HepG2 (cell line): ENCODE results near the gene PLIN3. TPM values are rescaled to one million over a fixed set of nuclear protein-coding genes. Genes with fewer than 3 reads are reported as not detected.

Experiments used
- HDAC2 ChIP-seq: sonication (generic); formaldehyde crosslinking; IDR thresholded peaks from 2 replicates; pipeline ENCODE4 v1.4.0; 2020; ENCODE audit warnings: missing genetic modification reagents
- HOXD1 ChIP-seq: sonication (generic); formaldehyde crosslinking; IDR thresholded peaks from 2 replicates; pipeline ENCODE4 v1.5.0; 2020; ENCODE audit warnings: missing genetic modification reagents
- KIAA2018 ChIP-seq: sonication (generic); formaldehyde crosslinking; IDR thresholded peaks from 2 replicates; pipeline ENCODE4 v1.5.0; 2020; ENCODE audit warnings: mild to moderate bottlenecking, missing genetic modification reagents, borderline replicate concordance
- KLF16 ChIP-seq, 2 experiments: sonication (generic) in 1 of 2; formaldehyde crosslinking in 1 of 2; IDR thresholded peaks; 2 replicates each; pipeline versions ENCODE4 v1.6.1 to v1.8.0; 2016 to 2023; ENCODE audit warnings: missing genetic modification reagents in 2 of 2, missing compliant biosample characterization in 1 of 2
- MEF2D ChIP-seq: sonication (generic); formaldehyde crosslinking; IDR thresholded peaks from 2 replicates; pipeline ENCODE4 v1.5.1; 2020; ENCODE audit warnings: mild to moderate bottlenecking, missing genetic modification reagents
- NFYC ChIP-seq: IDR thresholded peaks from 2 replicates; pipeline ENCODE4 v1.6.1; 2016; ENCODE audit warnings: missing genetic modification reagents, missing compliant biosample characterization
- PHF21A ChIP-seq: sonication (generic); formaldehyde crosslinking; IDR thresholded peaks from 2 replicates; pipeline ENCODE4 v1.5.0; 2020; ENCODE audit warnings: mild to moderate bottlenecking, missing genetic modification reagents
- PRPF4 ChIP-seq: fragments of 200-400 bp; formaldehyde crosslinking; IDR thresholded peaks from 2 replicates; pipeline ENCODE4 v1.6.1; 2016; ENCODE audit warnings: low read length, low read depth; ENCODE audit not compliant: poor library complexity, severe bottlenecking
- TBX3 ChIP-seq: fragments of 450-650 bp; IDR thresholded peaks from 2 replicates; pipeline ENCODE4 v1.6.1; 2017; ENCODE audit warnings: antibody characterized with exemption, mild to moderate bottlenecking, inconsistent platforms, borderline replicate concordance
- YY1 ChIP-seq: IDR thresholded peaks from 2 replicates; pipeline ENCODE4 v1.6.1; 2011; ENCODE audit warnings: low read length, low read depth, moderate library complexity, mild to moderate bottlenecking; ENCODE audit not compliant: insufficient read depth, insufficient replicate concordance
- ZNF597 ChIP-seq: sonication (generic); formaldehyde crosslinking; IDR thresholded peaks from 2 replicates; pipeline ENCODE4 v1.5.0; 2020; ENCODE audit warnings: missing genetic modification reagents
- ZNF788 ChIP-seq: sonication (generic); formaldehyde crosslinking; IDR thresholded peaks from 2 replicates; pipeline ENCODE4 v1.5.0; 2020; ENCODE audit warnings: mild to moderate bottlenecking, missing genetic modification reagents, borderline replicate concordance
- polyA plus RNA-seq, 8 experiments: library from polyadenylated mRNA; depleted of rRNA in 3 of 8; stranded (reverse) in 7 of 8; unstranded in 1 of 8; fragments of >200 nt; fragmentation: Illumina TruSeq in 4 of 8; extraction: Trizol in 4 of 8; gene quantifications; 2 replicates each; pipeline versions ENCODE4 v1.2.1 to v1.2.3, GENCODE V29; 2011 to 2016; ENCODE audit warnings: low read depth in 4 of 8, missing spikeins in 1 of 8, mixed read lengths in 1 of 8; ENCODE audit not compliant: insufficient read depth in 1 of 8
- total RNA-seq, 5 experiments: library from RNA; depleted of rRNA; stranded (reverse); fragments of >200 nt; fragmentation: Illumina TruSeq; extraction: Trizol; gene quantifications; 2 replicates each; pipeline ENCODE4 v1.2.3, GENCODE V29; 2016; ENCODE audit warnings: low read depth in 1 of 5
- TF ChIP-seq, protein P1 (sequence below): sonication (generic); formaldehyde crosslinking; IDR thresholded peaks from 2 replicates; pipeline ENCODE4 v1.5.0; 2020; ENCODE audit warnings: missing genetic modification reagents
- TF ChIP-seq, protein P2 (sequence below): sonication (generic); formaldehyde crosslinking; IDR thresholded peaks from 2 replicates; pipeline ENCODE4 v1.8.0; 2022; ENCODE audit warnings: mild to moderate bottlenecking, missing genetic modification reagents; ENCODE audit not compliant: insufficient replicate concordance
- TF ChIP-seq, protein P3 (sequence below), 2 experiments: fragments of 450-650 bp in 1 of 2; sonication (generic) in 1 of 2; formaldehyde crosslinking; IDR thresholded peaks; 2 replicates each; pipeline versions ENCODE4 v1.5.0 to v1.8.0; 2020 to 2022; ENCODE audit warnings: mild to moderate bottlenecking in 1 of 2, missing genetic modification reagents in 1 of 2

The PLIN3 gene
- total and polyA plus RNA-seq, 2 of the 13 experiments (the other 11 are each of a cell fraction or from before 2014, with no cell fraction given), result 49.3 to 57.9 TPM

- TF ChIP-seq, protein P1, sequence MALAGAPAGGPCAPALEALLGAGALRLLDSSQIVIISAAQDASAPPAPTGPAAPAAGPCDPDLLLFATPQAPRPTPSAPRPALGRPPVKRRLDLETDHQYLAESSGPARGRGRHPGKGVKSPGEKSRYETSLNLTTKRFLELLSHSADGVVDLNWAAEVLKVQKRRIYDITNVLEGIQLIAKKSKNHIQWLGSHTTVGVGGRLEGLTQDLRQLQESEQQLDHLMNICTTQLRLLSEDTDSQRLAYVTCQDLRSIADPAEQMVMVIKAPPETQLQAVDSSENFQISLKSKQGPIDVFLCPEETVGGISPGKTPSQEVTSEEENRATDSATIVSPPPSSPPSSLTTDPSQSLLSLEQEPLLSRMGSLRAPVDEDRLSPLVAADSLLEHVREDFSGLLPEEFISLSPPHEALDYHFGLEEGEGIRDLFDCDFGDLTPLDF (CRISPR knock-in tag), result no peak
- TF ChIP-seq PRPF4 (peak; percentile 63), YY1 (peak; percentile 51), MEF2D (CRISPR knock-in tag) (0 out of 2 replicates have a peak, but pooled peaks have one; percentile 59), HOXD1 (CRISPR knock-in tag) (0 out of 2 replicates have a peak, but pooled peaks have one; percentile 15), ZNF597 (CRISPR knock-in tag) (no peak), KLF16 (CRISPR knock-in tag; IDR thresholded peaks at IDR 0.05) (no peak), HDAC2 (peak; percentile 97), KIAA2018 (CRISPR knock-in tag) (no peak), NFYC (no peak), ZNF788 (CRISPR knock-in tag) (peak; percentile 94), TBX3 (no peak), PHF21A (CRISPR knock-in tag) (peak; percentile 93)
- TF ChIP-seq, protein P2, sequence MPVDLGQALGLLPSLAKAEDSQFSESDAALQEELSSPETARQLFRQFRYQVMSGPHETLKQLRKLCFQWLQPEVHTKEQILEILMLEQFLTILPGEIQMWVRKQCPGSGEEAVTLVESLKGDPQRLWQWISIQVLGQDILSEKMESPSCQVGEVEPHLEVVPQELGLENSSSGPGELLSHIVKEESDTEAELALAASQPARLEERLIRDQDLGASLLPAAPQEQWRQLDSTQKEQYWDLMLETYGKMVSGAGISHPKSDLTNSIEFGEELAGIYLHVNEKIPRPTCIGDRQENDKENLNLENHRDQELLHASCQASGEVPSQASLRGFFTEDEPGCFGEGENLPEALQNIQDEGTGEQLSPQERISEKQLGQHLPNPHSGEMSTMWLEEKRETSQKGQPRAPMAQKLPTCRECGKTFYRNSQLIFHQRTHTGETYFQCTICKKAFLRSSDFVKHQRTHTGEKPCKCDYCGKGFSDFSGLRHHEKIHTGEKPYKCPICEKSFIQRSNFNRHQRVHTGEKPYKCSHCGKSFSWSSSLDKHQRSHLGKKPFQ, result peak; percentile 96
- TF ChIP-seq, protein P3, sequence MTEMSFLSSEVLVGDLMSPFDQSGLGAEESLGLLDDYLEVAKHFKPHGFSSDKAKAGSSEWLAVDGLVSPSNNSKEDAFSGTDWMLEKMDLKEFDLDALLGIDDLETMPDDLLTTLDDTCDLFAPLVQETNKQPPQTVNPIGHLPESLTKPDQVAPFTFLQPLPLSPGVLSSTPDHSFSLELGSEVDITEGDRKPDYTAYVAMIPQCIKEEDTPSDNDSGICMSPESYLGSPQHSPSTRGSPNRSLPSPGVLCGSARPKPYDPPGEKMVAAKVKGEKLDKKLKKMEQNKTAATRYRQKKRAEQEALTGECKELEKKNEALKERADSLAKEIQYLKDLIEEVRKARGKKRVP (CRISPR knock-in tag; IDR thresholded peaks at IDR 0.05), result 0 out of 4 replicates have a peak, but pooled peaks of 1 of the 2 experiments have one; percentile 43
These were observed 2.7 kb upstream of the PLIN3 start (continued) for GRCh38 chr19:4870025-4870700.
